GM21619 (cell line): ENCODE results near the gene TNS3.
A peak's percentile ranks its signal among the peaks of the same experiment; 100 is the strongest.

ENCODE experiments used
- ATAC-seq: cut with Tn5 transposase; IDR thresholded peaks from one replicate; pipeline ENCODE4 v1.9.1; 2021; ENCODE audit not compliant: unreplicated experiment

The TNS3 gene

DNA sequence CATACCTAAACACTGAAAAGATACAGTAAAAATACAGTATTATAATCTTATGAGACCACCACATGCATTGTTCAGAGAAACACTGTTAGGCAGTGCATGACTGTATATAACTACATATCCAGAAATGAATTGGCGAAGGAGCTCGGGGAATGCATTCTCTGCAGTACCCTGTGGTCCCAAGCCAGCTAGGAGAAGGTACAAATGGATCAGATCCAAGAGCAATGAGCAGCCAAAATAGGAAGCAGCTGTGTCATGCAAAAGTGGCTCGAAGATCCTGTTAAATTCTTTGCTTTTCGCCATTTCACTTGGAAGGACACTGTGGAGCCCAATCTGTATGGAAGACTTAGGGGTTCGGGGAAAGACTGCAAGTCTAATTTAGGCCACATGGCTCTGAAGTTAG, 334.8 kb downstream of the TNS3 start:
- ATAC-seq, result no peak

DNA sequence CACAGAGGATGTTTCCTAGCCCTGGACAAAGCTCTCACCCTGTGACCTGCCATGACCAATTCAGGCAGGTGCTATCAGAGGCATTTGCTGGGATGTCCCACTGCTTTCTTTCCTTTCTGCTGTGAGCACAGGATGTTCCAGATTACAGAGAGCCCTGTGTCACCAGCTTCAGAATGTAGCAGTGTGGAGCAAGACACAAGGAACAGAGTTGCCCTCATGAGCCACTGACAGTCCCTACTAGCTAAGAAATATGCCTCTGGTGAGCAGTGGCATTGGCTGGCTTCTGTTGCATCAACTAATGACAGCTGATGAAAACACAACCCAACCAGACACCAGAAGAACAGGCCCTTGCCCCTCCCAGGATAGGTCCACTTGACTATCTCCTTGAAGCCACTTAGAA, 337.2 kb downstream of the TNS3 start:
- no peak for ATAC-seq

DNA sequence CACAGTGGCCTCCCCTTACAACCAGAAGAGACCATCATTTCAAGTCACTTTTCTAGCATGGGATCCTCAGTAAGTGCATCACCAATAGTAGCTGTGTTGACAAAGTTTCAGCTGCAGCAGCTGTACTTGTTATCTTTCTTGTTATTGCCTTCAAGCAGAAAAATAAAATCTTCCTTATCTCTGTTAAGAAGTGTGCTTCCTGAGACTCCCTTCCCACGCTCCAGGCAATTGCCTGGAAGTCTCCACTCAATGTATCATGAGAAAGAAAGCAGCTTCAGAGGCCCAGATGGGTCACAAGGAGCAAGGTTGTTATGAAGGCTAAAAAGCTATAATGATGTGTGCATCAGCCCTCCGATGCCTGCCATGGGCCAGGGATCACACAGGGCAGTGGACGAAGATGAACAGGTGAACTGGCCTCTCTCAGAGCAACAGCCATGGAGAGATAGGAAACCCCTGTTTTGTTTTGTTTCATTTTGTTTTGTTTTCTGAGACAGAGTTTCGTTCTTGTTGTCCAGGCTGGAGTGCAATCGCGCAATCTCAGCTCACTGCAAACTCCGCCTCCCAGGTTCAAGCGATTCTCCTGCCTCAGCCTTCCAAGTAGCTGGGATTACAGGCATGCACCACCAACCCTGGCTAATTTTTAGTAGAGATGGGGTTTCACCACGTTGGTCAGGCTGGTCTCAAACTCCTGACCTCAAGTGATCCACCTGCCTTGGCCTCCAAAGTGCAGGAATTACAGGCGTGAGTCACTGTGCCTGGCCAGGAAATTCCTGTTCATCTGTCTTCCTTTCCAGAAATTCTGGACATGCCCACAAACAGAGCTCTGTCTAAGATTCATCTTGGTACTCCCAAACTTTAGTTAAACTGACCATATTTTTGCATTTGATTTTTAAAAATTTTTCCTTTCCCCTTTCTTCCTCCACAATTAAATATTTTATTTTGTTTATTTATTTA, 340.5 kb downstream of the TNS3 start:
- ATAC-seq, result no peak

DNA sequence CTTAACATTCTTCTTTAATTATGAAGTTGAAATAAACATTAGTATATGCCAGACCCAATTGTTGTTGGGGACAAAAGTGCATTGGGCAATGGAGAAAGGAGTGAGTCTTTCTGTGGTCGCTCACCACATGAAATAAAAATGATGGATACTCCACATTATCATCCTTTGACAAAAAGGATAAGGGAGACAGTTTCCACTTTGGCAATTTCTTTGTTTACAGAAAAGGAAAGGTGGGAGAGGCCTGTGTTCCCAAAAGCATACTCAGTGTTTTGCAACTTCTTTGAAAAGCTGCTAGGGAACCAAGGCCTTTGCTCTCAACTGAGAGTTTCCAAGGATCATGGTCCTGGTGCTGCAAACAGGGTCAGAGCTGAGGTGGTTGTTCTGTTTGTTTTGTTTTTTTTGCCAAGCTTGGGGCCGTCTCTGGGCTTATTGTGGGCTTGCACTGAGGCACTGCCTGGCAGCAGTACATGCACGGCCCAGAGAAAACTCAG, 341.9 kb downstream of the TNS3 start:
- ATAC-seq, result no peak

- ATAC-seq, result no peak
Measured at GRCh38 chr7:47239034-47239433, 342.9 kb downstream of the TNS3 start.

GRCh38 chr7:47236480-47237129, 345.3 kb downstream of the TNS3 start:
- ATAC-seq, result no peak

DNA sequence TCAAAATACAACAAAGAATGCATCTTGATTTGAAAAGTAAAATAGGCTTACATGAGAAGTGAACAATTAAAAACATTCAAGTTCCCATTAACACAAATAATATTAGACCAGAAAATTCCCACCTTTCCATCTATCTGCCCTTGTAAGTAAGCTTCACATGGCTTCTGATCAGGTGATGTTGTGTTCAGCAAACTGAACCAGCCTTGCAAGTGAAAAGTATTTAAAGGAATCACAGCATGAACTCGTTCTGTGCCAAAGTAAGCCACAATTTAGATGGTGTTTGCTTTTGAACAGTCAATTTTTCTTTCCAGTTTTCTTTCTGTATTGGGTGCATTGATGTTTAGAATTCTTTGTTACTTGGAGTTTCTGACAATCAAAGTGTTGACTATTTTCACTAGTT, 347.9 kb downstream of the TNS3 start:
- ATAC-seq, result no peak

GRCh38 chr7:47232751-47233412, 349.0 kb downstream of the TNS3 start:
- no peak for ATAC-seq

GRCh38 chr7:47231627-47232026, 350.3 kb downstream of the TNS3 start:
- no peak for ATAC-seq

DNA sequence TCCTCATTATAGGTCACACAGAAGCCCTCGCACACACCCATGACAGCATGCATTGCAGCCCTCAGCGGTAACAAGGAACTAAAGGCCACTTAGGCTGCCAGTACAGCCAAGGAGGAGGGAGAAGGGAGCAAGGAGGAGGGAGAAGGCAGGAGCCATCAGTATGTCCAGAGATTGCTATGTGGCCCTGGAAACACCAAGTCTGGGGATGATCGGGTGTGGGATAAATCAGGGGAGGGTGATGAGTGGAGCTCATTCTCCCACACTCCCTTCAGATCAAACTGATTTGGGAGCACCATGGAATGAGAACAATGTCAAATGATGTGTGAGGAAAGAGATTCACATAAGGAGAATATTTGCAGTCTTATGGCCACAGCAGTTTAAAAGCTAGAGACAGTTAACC, 350.9 kb downstream of the TNS3 start:
- ATAC-seq, result no peak

GRCh38 chr7:47228386-47229014, 353.4 kb downstream of the TNS3 start:
- ATAC-seq, result no peak

DNA sequence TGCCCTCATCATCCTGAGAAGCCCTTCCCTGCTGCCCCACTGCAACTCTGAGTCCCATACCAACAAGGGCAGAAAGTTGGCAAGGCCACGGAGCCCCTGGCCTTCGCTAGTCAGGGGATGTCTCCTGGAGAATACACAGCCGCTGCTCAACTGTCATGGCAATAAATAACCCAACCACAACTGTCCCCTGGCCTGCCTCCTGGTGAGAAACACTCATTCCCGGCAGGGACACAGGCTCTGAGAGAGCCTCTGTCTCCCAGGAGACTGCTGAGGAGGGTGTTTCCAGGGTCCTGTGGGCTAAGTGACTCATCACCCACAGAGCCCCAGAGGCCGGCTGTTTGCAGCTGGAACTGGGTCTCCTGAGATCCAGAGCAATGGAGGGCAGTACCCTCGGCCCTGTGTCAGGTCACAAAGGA, 354.1 kb downstream of the TNS3 start:
- peak; percentile 84 for ATAC-seq

- ATAC-seq, result peak; percentile 35
Measured at GRCh38 chr7:47226696-47227095, 355.2 kb downstream of the TNS3 start.

- peak; percentile 32 for ATAC-seq
Measured at GRCh38 chr7:47225387-47226131, 356.4 kb downstream of the TNS3 start.
